IgD-negative memory B cell (primary cell): ENCODE measurements around the gene CDK12. TPM values are rescaled to one million over a fixed set of nuclear protein-coding genes. Genes with fewer than 3 reads are reported as not detected.
"Not testable (repeated sequence)": the region's sequence is repeated elsewhere in the genome, so short reads cannot be mapped to it uniquely, and the experiment has no call there.

Experiments
- H3K27ac Mint-ChIP-seq, 3 donors: one replicate each; pipeline ENCODE4 v1.8.0; 2020 to 2022; ENCODE audit warnings: mild to moderate bottlenecking in 3 of 3, mixed read lengths in 3 of 3, moderate library complexity in 1 of 3
- H3K27me3 Mint-ChIP-seq: one replicate; pipeline ENCODE4 v1.8.0; 2021; ENCODE audit warnings: mixed read lengths
- H3K36me3 Mint-ChIP-seq: one replicate; pipeline ENCODE4 v1.8.0; 2020; ENCODE audit warnings: mild to moderate bottlenecking, mixed read lengths
- H3K4me1 Mint-ChIP-seq, 3 donors: one replicate each; pipeline ENCODE4 v1.8.0; 2020 to 2022; ENCODE audit warnings: mixed read lengths in 3 of 3, mild to moderate bottlenecking in 1 of 3
- H3K4me3 Mint-ChIP-seq, 4 donors: one replicate each; pipeline ENCODE4 v1.8.0; 2020 to 2022; ENCODE audit warnings: mild to moderate bottlenecking in 4 of 4, mixed read lengths in 4 of 4, moderate library complexity in 3 of 4
- H3K9me3 Mint-ChIP-seq, 3 donors: one replicate each; pipeline ENCODE4 v1.8.0; 2020 to 2021; ENCODE audit warnings: mixed read lengths in 3 of 3, mild to moderate bottlenecking in 1 of 3
- polyA plus RNA-seq: library from polyadenylated mRNA; unstranded; fragments of 300-500 nt; fragmentation: Illumina TruSeq; gene quantifications from one replicate; pipeline ENCODE4 v1.2.3, GENCODE V29; 2021

CDK12 gene
- 6.1 TPM for polyA plus RNA-seq

DNA sequence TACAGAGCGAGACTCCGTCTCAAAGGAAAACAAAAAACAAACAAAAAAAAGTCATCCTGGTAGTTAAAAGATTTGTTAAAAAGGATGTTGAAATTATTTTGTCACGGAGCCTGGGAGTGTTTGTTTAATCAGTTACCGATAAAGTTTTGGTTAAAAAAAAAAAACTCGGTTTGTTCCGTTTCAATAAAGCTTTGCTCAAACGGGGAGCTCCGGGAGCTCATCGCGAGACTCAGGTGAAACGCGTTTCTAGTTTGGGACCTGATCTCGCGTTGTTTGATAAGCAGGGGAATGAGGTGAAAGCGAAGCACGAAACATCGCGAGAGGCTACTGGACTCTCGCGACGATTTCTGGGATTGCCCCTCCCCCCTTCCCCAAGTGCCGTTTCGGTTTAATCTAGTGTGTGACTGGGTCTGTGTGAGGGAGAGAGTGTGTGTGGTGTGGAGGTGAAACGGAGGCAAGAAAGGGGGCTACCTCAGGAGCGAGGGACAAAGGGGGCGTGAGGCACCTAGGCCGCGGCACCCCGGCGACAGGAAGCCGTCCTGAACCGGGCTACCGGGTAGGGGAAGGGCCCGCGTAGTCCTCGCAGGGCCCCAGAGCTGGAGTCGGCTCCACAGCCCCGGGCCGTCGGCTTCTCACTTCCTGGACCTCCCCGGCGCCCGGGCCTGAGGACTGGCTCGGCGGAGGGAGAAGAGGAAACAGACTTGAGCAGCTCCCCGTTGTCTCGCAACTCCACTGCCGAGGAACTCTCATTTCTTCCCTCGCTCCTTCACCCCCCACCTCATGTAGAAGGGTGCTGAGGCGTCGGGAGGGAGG, at the start of gene CDK12:
TSS of gene CDK12 (plus strand) at position 374 of the 813 bp plus-strand sequence. CDS start 586 bp downstream, outside the sequence.
- peaks cover 0 to 1% (median 0%) of the 10 kb centered on the region in 3 donors for H3K9me3 Mint-ChIP-seq
- H3K27me3 Mint-ChIP-seq: peaks cover 1% of the 10 kb centered on the region
- H3K27ac Mint-ChIP-seq: peak within 1 kb of the TSS; percentile 78 to 99 (median 97)

DNA sequence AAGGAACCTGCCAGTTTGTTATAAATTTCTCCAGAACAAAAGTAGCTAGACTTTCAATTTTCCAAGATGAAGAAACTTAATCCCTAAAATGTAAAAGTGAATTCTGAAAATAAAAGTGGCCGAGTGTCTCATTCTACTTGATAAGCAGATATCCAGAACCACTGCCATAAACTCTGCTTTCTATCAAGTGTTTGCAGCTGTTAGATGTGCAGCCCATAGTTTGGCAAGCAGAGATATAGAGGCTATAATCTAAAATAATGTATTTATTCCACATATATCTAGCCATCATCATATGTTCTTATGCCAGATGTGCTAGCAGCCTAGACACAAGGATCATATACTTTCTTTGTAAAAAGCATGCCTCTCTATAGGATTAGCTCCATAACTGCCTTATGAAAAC, 45.1 kb upstream of the CDK12 start:
- Mint-ChIP-seq H3K4me3 (no peak overlapping the region), H3K36me3 (peaks cover 2% of the 10 kb centered on the region), H3K4me1 (no peaks in the 10 kb centered on the region), H3K27ac (no peak overlapping the region), H3K9me3 (no peaks in the 10 kb centered on the region), H3K27me3 (no peaks in the 10 kb centered on the region)

More for the DNA sequence above, at the start of gene CDK12:
- Mint-ChIP-seq H3K4me3 (peak within 1 kb of the TSS; percentile 86 to 99 (median 98)), H3K36me3 (no peaks in the 10 kb centered on the region), H3K4me1 (peaks cover 12 to 27% (median 25%) of the 10 kb centered on the region in 3 donors)

DNA sequence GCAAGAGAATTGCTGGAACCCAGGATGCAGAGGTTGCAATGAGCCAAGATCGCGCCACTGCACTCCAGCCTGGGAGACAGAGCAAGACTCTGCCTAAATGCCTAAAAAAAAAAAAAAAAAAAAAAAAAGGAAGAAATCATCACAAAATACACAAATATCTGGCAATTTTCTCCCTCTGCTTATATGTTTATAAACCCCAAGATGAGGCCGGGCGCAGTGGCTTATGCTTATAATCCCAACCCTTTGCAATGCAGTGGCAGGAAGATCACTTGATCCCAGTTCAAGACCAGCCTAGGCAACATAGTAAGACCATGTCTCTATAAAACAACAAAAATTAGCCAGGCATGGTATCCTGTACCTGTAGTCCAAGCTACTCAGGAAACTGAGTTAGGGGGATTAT, 31.7 kb upstream of the CDK12 start:
- no peak overlapping the region for H3K27ac Mint-ChIP-seq

DNA sequence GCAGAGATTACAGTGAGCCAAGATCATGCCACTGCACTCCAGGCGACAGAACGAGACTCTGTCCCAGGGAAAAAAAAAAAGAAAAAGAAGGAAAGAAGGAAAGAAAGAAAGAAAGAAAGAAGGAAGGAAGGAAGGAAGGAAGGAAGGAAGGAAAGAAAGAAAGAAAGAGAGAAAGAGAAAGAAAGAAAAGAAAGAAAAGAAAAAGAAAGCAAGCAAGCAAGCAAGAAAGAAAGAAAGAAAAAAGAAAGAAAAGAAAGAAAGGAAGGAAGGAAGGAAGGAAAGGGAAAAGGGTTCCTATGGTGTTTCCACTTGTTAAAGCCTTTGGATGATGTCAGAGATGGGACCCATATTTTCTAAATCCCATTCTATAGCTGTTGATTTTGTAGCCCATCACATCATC, 21.4 kb upstream of the CDK12 start:
- not testable (repeated sequence) for H3K36me3 Mint-ChIP-seq, H3K4me1 Mint-ChIP-seq, H3K27ac Mint-ChIP-seq, H3K27me3 Mint-ChIP-seq, H3K9me3 Mint-ChIP-seq, H3K4me3 Mint-ChIP-seq

More for the DNA sequence above, 31.7 kb upstream of the CDK12 start:
- Mint-ChIP-seq H3K4me3 (no peak overlapping the region), H3K27me3 (no peaks in the 10 kb centered on the region), H3K36me3 (peaks cover 5% of the 10 kb centered on the region), H3K4me1 (no peaks in the 10 kb centered on the region), H3K9me3 (no peaks in the 10 kb centered on the region)

DNA sequence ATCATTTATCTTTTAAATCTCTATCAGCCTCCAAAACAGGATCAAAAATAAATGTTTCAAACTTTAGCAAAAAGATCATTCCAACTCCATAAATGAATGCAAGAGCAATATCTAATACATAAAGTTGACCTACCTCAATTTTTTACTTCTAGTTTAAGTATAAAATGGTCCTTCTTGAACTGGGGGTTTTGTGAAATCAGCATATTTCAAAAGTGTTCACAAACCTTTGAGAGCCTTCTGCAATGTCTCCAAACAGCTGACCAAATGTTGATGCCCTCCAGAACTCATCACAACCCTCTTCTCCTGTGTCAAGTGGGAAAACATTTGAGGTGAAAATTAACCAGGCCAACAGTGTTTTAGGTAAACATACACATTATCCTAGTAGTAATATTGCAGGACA, 18.0 kb upstream of the CDK12 start:
- H3K36me3 Mint-ChIP-seq: peaks cover 8% of the 10 kb centered on the region

DNA sequence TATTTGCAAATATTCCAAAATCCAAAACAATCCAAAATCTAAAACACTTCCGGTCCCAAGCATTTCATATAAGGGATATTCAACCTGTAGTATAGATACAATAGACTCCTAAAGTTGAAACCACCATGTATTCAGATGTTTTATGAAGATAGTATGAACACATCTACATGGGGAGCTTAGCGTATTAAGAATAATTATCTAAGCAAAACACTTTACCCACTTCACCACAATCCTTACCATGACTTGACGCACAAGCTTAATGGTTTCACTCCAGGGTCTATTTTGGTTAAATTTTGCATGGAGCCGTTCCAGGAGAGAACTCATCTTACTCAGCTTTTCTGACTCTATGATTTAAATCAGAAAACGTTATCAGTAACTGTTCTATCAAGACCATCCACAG, 13.7 kb upstream of the CDK12 start:
- peaks cover 6% of the 10 kb centered on the region for H3K36me3 Mint-ChIP-seq
- H3K27ac Mint-ChIP-seq: no peak overlapping the region
- H3K4me3 Mint-ChIP-seq: peak overlapping the region in 1 of 4 donors; percentile 53
- H3K27me3 Mint-ChIP-seq: no peaks in the 10 kb centered on the region
- no peaks in the 10 kb centered on the region for H3K9me3 Mint-ChIP-seq
- peaks cover 10 to 25% (median 16%) of the 10 kb centered on the region in 3 donors for H3K4me1 Mint-ChIP-seq

More for the DNA sequence above, 18.0 kb upstream of the CDK12 start:
- no peaks in the 10 kb centered on the region for H3K27me3 Mint-ChIP-seq
- no peaks in the 10 kb centered on the region for H3K9me3 Mint-ChIP-seq
- no peak overlapping the region for H3K27ac Mint-ChIP-seq
- peaks cover 4 to 11% (median 6%) of the 10 kb centered on the region in 3 donors for H3K4me1 Mint-ChIP-seq
- H3K4me3 Mint-ChIP-seq: no peak overlapping the region

DNA sequence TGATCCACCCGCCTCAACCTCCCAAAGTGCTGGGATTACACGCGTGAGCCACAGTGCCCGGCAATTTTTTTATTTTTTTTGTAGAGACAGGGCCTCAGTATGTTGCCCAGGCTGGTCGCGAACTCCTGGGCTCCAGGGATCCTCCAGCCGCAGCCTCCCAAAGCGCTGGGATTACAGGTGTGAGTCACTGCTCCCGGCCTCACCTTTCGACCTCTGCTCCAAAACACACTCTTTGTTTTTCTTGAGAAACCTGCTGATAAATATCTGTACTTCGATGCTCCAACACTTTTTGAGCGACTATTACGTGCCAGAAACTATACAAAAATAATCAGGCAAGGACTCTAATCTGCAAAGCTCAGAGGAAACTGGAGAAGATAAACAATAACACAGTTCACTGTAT, 11.2 kb upstream of the CDK12 start:
- peaks cover 12 to 20% (median 14%) of the 10 kb centered on the region in 3 donors for H3K4me1 Mint-ChIP-seq
- no peaks in the 10 kb centered on the region for H3K9me3 Mint-ChIP-seq
- no peaks in the 10 kb centered on the region for H3K27me3 Mint-ChIP-seq
- H3K36me3 Mint-ChIP-seq: no peaks in the 10 kb centered on the region
- peak overlapping the region; percentile 59 to 99 (median 97) for H3K27ac Mint-ChIP-seq
- H3K4me3 Mint-ChIP-seq: peak overlapping the region; percentile 63 to 99 (median 97)

DNA sequence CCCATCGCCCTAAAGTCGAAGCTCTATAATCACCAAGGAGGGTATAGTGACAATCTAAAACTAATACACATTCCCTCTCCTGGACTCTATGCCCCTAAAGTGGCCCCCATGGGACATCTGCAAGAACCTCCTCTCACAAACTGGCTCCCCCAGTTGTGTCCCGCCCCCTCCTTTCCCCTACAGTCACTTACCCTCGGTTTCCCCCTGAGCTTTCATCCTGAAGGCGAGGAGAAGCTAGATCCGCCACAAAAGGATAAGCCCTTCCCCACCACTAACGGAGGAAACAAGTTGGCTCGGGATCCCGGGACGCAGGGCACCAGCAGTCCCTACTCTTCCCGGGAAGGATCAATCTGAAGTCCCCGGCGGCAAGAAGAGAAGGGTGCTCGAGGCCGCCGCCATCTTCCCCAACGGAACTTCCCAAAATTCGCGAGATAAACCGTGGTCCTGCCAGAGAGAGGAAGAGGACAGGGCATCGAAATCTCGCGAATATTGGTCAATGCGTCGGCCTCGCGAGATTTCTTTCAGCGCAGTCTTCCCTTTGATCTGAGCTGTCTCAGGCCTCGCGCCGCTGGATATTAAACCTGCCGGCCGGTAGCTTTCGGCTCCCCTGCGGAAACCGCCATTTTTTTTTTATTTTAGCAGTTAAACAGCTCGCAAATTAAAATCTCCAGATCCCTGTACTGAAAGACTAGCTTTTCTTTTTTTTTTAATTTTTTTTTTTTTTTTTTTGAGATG, 10.3 kb upstream of the CDK12 start, which contains the start of gene MED1:
TSS of gene MED1 (minus strand) at position 417 of the 735 bp plus-strand sequence. CDS start at position 216, 201 bp downstream.
- peaks cover 12 to 20% (median 14%) of the 10 kb centered on the region in 3 donors for H3K4me1 Mint-ChIP-seq
- H3K4me3 Mint-ChIP-seq: peak within 1 kb of the TSS; percentile 95 to 99 (median 99)
- H3K27ac Mint-ChIP-seq: peak within 1 kb of the TSS; percentile 97 to 99 (median 98)
- no peaks in the 10 kb centered on the region for H3K36me3 Mint-ChIP-seq
- no peaks in the 10 kb centered on the region for H3K27me3 Mint-ChIP-seq
- H3K9me3 Mint-ChIP-seq: no peaks in the 10 kb centered on the region

DNA sequence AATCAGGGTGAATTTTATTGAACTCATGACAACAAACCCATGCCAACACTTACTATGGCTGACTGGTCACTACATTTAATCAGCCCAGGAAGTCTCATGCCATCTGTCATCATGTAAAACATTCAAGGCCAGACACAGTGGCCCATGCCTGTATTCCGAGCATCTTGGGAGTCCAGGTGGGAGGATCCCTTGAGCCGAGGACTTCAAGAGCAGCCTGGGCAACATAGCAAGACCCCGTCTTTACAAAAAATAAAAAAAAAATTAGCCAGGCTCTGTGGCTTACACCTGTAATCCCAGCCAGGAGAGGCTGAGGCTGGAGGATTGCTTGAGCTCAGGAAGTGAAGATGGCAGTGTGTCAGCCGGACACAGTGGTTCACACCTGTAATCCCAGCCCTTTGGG, 5.4 kb upstream of the CDK12 start:
- Mint-ChIP-seq H3K9me3 (peaks cover 0 to 1% (median 0%) of the 10 kb centered on the region in 3 donors), H3K4me3 (no peak overlapping the region), H3K27me3 (peaks cover 1% of the 10 kb centered on the region), H3K27ac (no peak overlapping the region), H3K4me1 (peaks cover 3 to 8% (median 5%) of the 10 kb centered on the region in 3 donors), H3K36me3 (no peaks in the 10 kb centered on the region)

DNA sequence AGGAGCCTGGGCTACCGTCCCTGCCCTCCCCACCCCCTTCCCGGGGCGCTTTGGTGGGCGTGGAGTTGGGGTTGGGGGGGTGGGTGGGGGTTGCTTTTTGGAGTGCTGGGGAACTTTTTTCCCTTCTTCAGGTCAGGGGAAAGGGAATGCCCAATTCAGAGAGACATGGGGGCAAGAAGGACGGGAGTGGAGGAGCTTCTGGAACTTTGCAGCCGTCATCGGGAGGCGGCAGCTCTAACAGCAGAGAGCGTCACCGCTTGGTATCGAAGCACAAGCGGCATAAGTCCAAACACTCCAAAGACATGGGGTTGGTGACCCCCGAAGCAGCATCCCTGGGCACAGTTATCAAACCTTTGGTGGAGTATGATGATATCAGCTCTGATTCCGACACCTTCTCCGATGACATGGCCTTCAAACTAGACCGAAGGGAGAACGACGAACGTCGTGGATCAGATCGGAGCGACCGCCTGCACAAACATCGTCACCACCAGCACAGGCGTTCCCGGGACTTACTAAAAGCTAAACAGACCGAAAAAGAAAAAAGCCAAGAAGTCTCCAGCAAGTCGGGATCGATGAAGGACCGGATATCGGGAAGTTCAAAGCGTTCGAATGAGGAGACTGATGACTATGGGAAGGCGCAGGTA, 762 bp downstream of the CDK12 start:
- Mint-ChIP-seq H3K4me1 (peaks cover 16 to 29% (median 25%) of the 10 kb centered on the region in 3 donors), H3K27me3 (peaks cover 1% of the 10 kb centered on the region), H3K27ac (peak overlapping the region; percentile 78 to 99 (median 97)), H3K9me3 (peaks cover 0 to 1% (median 0%) of the 10 kb centered on the region in 3 donors), H3K4me3 (peak overlapping the region; percentile 86 to 99 (median 98)), H3K36me3 (no peaks in the 10 kb centered on the region)

DNA sequence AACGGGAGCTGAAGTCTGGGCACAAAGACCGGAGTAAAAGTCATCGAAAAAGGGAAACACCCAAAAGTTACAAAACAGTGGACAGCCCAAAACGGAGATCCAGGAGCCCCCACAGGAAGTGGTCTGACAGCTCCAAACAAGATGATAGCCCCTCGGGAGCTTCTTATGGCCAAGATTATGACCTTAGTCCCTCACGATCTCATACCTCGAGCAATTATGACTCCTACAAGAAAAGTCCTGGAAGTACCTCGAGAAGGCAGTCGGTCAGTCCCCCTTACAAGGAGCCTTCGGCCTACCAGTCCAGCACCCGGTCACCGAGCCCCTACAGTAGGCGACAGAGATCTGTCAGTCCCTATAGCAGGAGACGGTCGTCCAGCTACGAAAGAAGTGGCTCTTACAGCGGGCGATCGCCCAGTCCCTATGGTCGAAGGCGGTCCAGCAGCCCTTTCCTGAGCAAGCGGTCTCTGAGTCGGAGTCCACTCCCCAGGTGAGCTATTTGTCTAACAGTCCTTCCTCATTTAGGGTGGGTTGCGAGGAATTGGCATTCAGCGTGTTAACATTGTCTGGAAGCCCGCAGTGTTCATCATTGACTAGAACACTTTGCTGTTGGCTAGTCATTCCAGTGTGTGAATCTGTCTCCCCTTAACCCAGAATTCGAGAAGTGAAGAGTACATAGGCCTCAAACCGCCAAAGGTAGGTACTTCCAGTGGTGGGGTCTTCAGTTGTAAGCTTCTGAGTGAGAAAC, 1.5 kb downstream of the CDK12 start:
- peak overlapping the region; percentile 86 to 99 (median 98) for H3K4me3 Mint-ChIP-seq
- peak overlapping the region; percentile 78 to 99 (median 97) for H3K27ac Mint-ChIP-seq
- H3K36me3 Mint-ChIP-seq: no peaks in the 10 kb centered on the region
- peaks cover 21 to 34% (median 25%) of the 10 kb centered on the region in 3 donors for H3K4me1 Mint-ChIP-seq
- H3K9me3 Mint-ChIP-seq: peaks cover 0 to 1% (median 0%) of the 10 kb centered on the region in 3 donors
- H3K27me3 Mint-ChIP-seq: peaks cover 1% of the 10 kb centered on the region

DNA sequence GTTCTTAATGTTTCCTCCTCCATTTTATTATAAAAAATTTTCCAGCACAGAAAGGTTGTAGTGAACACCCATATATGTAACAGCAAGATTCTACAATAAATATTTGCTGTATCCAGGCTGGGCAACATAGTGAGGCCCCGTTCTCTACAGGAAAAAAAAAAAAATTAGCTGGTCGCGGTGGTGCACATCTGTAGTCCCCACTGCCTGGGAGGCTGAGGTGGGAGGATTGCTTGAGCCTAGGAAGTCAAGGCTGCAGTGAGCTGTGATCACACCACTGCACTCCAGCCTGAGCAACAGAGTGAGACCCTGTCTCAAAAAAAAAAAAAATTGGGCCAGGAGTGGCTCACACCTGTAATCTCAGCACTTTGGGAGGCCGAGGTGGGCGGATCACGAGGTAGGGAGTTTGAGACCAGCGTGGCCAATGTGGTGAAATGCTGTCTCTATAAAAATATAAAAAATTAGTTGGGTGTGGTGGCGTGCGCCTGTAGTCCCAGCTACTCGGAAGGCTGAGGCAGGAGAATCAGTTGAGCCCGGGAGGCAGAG, 3.4 kb downstream of the CDK12 start:
- peaks cover 21 to 35% (median 26%) of the 10 kb centered on the region in 3 donors for H3K4me1 Mint-ChIP-seq
- H3K27ac Mint-ChIP-seq: not testable (repeated sequence)

DNA sequence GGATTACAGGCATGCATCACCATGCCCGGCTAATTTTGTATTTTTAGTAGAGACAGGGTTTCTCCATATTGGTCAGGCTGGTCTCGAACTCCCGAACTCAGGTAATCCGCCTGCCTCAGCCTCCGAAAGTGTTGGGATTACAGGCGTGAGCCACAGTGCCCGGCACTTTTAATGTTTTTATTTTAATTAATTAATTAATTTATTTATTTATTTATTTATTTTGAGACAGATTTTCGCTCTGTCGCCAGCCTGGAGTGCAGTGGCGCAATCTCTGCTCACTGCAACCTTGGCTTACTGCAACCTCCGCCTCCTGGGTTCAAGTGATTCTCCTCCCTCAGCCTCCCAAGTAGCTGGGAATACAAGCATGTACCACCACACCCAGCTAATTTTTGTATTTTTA, 7.3 kb downstream of the CDK12 start:
- Mint-ChIP-seq H3K4me3 (peak overlapping the region in 1 of 4 donors; percentile 45), H3K4me1 (peaks cover 9 to 25% (median 15%) of the 10 kb centered on the region in 3 donors)
- not testable (repeated sequence) for H3K27ac Mint-ChIP-seq

More for the DNA sequence above, 3.4 kb downstream of the CDK12 start:
- not testable (repeated sequence) for H3K36me3 Mint-ChIP-seq, H3K9me3 Mint-ChIP-seq, H3K27me3 Mint-ChIP-seq
- peak overlapping the region; percentile 78 to 99 (median 92) for H3K4me3 Mint-ChIP-seq

DNA sequence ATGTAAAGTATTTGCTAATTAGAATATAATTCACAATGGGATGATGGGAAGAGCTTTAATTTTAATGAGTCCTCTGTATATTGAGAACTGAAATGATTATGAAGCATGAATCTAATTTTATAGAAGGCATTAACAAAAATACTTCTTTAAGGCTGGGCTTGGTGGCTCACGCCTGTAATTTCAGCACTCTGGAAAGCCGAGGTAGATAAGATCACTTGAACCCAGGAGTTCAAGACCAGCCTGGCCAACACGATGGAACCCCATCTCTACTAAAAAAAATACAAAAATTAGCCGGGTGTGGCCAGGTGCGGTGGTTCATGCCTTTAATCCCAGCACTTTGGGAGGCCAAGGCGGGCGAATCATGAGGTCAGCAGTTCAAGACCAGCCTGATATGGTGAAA, 12.0 kb downstream of the CDK12 start:
- peaks cover 2% of the 10 kb centered on the region for H3K36me3 Mint-ChIP-seq

More for the DNA sequence above, 7.3 kb downstream of the CDK12 start:
- H3K9me3 Mint-ChIP-seq, H3K27me3 Mint-ChIP-seq, H3K36me3 Mint-ChIP-seq: not testable (repeated sequence)

More for the DNA sequence above, 12.0 kb downstream of the CDK12 start:
- Mint-ChIP-seq H3K4me3 (no peak overlapping the region), H3K27ac (no peak overlapping the region), H3K4me1 (peaks cover 0 to 3% (median 2%) of the 10 kb centered on the region in 3 donors), H3K9me3 (no peaks in the 10 kb centered on the region), H3K27me3 (no peaks in the 10 kb centered on the region)
